Measurements from ENCODE around the gene KLHL40. TPM values are rescaled to one million over a fixed set of nuclear protein-coding genes. Genes with fewer than 3 reads are reported as not detected.

KLHL40 gene
- total RNA-seq, 1 experiment from 2014 or later: not detected

DNA sequence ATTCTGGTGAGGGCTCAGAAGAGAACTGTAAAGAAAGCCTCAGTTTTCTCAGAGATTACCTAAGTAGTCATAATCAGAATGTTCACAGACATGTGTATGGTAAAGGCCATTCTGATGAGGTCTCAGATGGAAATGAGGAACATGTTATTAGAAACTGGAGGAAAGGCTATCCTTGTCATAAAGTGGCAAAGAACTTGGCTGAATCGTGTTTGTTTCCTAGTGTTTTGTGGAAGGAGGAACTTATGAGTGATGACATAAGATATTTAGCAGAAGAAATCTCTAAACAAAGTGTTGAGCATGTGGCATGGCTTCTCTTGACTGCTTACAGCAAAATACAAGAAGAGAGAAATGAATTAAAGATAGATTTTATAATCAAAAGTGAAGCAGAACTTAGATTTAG lies 12.8 kb upstream of the KLHL40 start:
- no peak overlapping the region for H3K23ac ChIP-seq (ENCODE audit: insufficient read length, low read depth, low read length)
- Mint-ChIP-seq H3K27ac (no peak overlapping the region), H3K4me3 (no peak overlapping the region), H3K4me1 (peaks cover 5% of the 10 kb centered on the region in 2 experiments), H3K9me3 (peaks cover 8 to 10% of the 10 kb centered on the region in 2 experiments), H3K36me3 (ENCODE audit: insufficient read depth in 1 of 3, low read depth in 3 of 3) (peaks cover 0 to 9% (median 0%) of the 10 kb centered on the region in 3 experiments; a peak in 3 of 7 replicates), H3K27me3 (ENCODE audit: low read depth) (peaks cover 13% of the 10 kb centered on the region)
- H3K23me2 ChIP-seq (ENCODE audit: insufficient read length, low read depth, low read length, poor library complexity, severe bottlenecking): no peaks in the 10 kb centered on the region
- H3K9ac ChIP-seq (ENCODE audit: extremely low read depth, insufficient read length, low read length): no peak overlapping the region
- no peaks in the 10 kb centered on the region for H3K79me2 ChIP-seq (ENCODE audit: insufficient read depth, low read length)
- no peak overlapping the region for H4K5ac ChIP-seq (ENCODE audit: insufficient read length, low read depth, low read length)
- H2BK120ac ChIP-seq (ENCODE audit: low read depth, low read length, poor library complexity, severe bottlenecking): no peak overlapping the region
- H4K20me1 ChIP-seq (ENCODE audit: control insufficient read depth, insufficient read depth, insufficient read length): no peaks in the 10 kb centered on the region
- DNase-seq: no peak
- no peak overlapping the region for H3T11ph ChIP-seq (ENCODE audit: low read length)
- H3K27ac ChIP-seq (ENCODE audit: insufficient read length, low read depth, low read length): no peak overlapping the region
- H3K9me3 ChIP-seq (ENCODE audit: control insufficient read depth, low read depth, low read length): peaks cover 5% of the 10 kb centered on the region
- no peaks in the 10 kb centered on the region for H3K27me3 ChIP-seq (ENCODE audit: insufficient read depth, low read length)
- no peak overlapping the region for H2BK20ac ChIP-seq (ENCODE audit: low read depth, low read length, poor library complexity, severe bottlenecking)
- H4K8ac ChIP-seq (replicated peaks; ENCODE audit: insufficient read length, low read depth, low read length): no peak overlapping the region
- no peaks in the 10 kb centered on the region for H3K4me1 ChIP-seq (ENCODE audit: insufficient read depth, low read length)
- no peaks in the 10 kb centered on the region for H3K79me1 ChIP-seq (ENCODE audit: insufficient read depth, low read depth, low read length, poor library complexity, severe bottlenecking)
- no peak overlapping the region for H2BK5ac ChIP-seq (ENCODE audit: insufficient read length, low read length)
- TF ChIP-seq, protein P1, sequence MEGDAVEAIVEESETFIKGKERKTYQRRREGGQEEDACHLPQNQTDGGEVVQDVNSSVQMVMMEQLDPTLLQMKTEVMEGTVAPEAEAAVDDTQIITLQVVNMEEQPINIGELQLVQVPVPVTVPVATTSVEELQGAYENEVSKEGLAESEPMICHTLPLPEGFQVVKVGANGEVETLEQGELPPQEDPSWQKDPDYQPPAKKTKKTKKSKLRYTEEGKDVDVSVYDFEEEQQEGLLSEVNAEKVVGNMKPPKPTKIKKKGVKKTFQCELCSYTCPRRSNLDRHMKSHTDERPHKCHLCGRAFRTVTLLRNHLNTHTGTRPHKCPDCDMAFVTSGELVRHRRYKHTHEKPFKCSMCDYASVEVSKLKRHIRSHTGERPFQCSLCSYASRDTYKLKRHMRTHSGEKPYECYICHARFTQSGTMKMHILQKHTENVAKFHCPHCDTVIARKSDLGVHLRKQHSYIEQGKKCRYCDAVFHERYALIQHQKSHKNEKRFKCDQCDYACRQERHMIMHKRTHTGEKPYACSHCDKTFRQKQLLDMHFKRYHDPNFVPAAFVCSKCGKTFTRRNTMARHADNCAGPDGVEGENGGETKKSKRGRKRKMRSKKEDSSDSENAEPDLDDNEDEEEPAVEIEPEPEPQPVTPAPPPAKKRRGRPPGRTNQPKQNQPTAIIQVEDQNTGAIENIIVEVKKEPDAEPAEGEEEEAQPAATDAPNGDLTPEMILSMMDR (conservative IDR thresholded peaks at IDR 0.05): no peak
- H2BK15ac ChIP-seq (ENCODE audit: low read depth, low read length): no peak overlapping the region
- no peak overlapping the region for H2AK5ac ChIP-seq (ENCODE audit: insufficient read length, low read length)
- no peak overlapping the region for H3K18ac ChIP-seq (ENCODE audit: insufficient read length, low read depth, low read length)
- no peak overlapping the region for H4K91ac ChIP-seq (ENCODE audit: insufficient read length, low read depth, low read length)
- H2BK12ac ChIP-seq (ENCODE audit: insufficient read length, low read depth, low read length): no peak overlapping the region
- no peak overlapping the region for H2AFZ ChIP-seq (ENCODE audit: low read length)
- whole genome bisulfite sequencing (ENCODE audit: extremely low coverage, insufficient read length, low lambda C conversion rate): no CpG with 5 or more reads among the region's 1 CpG
- no peak overlapping the region for H3K4ac ChIP-seq (ENCODE audit: low read depth, low read length)
- no peak overlapping the region for H3K14ac ChIP-seq (ENCODE audit: insufficient read depth, low read length)
- no peak overlapping the region for H3K4me2 ChIP-seq (ENCODE audit: insufficient read depth, insufficient read length, low read length)
- H3K56ac ChIP-seq (ENCODE audit: insufficient read length, low read depth, low read length): no peak overlapping the region

All from H9 (cell line).